ENCODE measurements around the gene ENOX1.

ENOX1 gene

DNA sequence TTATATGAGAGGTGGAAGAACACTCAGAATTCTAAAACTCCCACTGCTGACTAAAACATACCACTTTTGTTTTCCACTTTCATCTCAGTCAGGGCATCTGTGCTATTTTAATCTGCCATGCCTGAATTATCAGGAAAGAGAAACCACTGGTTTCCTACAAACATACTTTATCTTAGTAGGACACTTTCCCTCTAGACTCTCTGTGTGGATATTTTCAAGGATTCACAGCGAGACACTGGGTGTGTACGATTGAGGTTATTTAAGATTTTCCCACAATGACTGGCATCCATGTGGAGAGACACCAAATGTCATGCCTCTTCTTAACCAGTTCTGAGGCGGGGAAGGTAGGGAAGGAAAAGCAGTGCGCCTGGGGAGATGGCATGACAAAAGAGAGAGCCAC is 212.2 kb downstream of the ENOX1 start:
- Mint-ChIP-seq H3K27me3 (peaks cover 7% of the 10 kb centered on the region), H3K36me3 (no peaks in the 10 kb centered on the region), H3K4me1 (no peaks in the 10 kb centered on the region), H3K4me3 (no peak overlapping the region), H3K9me3 (no peaks in the 10 kb centered on the region), H3K27ac (no peak overlapping the region)

GRCh38 chr13:43573802-43574514 is 212.8 kb downstream of the ENOX1 start:
- Mint-ChIP-seq H3K27me3 (peaks cover 7% of the 10 kb centered on the region), H3K4me3 (no peak overlapping the region), H3K36me3 (no peaks in the 10 kb centered on the region), H3K9me3 (no peaks in the 10 kb centered on the region), H3K4me1 (no peaks in the 10 kb centered on the region), H3K27ac (no peak overlapping the region)

- Mint-ChIP-seq H3K27me3 (peaks cover 7% of the 10 kb centered on the region), H3K4me1 (no peaks in the 10 kb centered on the region), H3K36me3 (no peaks in the 10 kb centered on the region), H3K4me3 (no peak overlapping the region), H3K27ac (no peak overlapping the region), H3K9me3 (no peaks in the 10 kb centered on the region)
Measured at GRCh38 chr13:43573361-43573740, 213.4 kb downstream of the ENOX1 start.

DNA sequence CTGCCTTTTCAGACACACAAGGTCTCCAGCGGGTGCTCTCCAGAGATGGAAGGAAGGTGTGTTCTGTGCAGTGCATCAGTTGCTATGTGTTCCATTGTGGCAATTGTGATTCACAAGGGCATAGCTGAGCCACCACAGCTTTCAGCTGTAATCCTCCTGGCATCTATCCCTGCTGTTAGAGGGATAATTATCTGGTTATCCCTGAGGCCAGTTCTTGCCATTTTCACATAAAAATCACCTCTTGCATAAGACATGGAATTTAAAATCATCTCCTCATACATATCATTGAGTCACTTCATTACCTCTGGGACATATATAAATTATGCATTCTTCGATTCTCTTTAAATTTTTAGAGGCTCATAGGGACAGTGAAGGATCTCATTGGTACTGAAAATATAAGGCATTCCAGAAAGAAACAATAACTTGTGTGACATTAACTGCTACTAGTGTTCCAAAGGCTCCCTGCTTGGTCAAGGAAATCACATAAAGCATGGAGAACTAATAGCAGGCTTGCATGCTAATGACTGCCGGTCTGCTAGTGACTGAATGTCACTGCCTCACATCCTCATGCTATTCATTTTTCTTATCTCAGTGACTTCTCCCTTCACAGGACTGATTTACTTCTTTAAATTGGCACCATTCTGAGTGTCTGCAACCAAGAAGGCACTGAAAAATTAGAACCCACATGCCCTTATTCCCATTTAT is 214.0 kb downstream of the ENOX1 start:
- Mint-ChIP-seq H3K4me1 (no peaks in the 10 kb centered on the region), H3K4me3 (no peak overlapping the region), H3K36me3 (no peaks in the 10 kb centered on the region), H3K27me3 (peaks cover 5% of the 10 kb centered on the region), H3K9me3 (no peaks in the 10 kb centered on the region), H3K27ac (no peak overlapping the region)

DNA sequence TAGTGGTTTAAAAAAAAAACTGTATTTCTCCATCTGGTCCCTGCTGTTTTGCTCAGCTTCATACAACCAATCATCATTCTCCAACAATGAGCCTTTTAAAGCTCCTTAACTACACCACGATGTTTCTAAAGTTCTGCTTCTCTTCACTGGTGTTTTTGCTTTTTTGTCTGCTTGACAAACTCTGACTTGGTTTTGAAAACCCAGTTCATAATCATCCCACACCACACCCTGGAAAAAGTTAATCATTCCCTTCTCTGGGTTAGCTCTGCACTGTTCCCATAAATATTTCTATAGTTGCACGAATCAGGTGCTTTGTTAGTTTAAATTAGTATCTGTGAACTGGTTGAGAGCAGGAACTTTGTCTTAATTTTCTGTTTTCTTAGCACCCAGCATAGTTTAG is 217.1 kb downstream of the ENOX1 start:
- H3K27ac Mint-ChIP-seq, result no peak overlapping the region
- H3K4me3 Mint-ChIP-seq, result no peak overlapping the region
- peaks cover 2% of the 10 kb centered on the region for H3K27me3 Mint-ChIP-seq
- no peaks in the 10 kb centered on the region for H3K4me1 Mint-ChIP-seq
- H3K36me3 Mint-ChIP-seq, result no peaks in the 10 kb centered on the region
- no peaks in the 10 kb centered on the region for H3K9me3 Mint-ChIP-seq

DNA sequence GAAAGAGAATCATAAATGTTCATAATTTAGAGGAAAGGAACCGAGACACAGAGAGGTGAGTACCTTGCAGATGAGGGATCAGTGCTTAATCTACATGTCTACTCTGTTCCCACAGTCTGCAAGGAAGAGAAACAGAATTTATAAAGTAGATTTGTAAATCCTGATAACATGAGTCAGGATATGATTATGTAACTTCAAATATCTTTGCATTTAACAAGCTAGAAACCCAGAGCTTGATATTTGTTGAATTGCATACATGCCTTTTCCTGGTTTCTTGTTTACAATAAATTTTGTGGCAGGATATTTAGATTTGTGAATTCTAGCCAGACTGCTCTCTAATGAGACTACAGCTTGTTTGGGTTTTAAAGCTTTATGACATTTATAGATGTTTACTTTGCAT is 219.2 kb downstream of the ENOX1 start:
- Mint-ChIP-seq H3K4me1 (no peaks in the 10 kb centered on the region), H3K27me3 (no peaks in the 10 kb centered on the region), H3K27ac (no peak overlapping the region), H3K4me3 (no peak overlapping the region), H3K9me3 (no peaks in the 10 kb centered on the region), H3K36me3 (no peaks in the 10 kb centered on the region)

DNA sequence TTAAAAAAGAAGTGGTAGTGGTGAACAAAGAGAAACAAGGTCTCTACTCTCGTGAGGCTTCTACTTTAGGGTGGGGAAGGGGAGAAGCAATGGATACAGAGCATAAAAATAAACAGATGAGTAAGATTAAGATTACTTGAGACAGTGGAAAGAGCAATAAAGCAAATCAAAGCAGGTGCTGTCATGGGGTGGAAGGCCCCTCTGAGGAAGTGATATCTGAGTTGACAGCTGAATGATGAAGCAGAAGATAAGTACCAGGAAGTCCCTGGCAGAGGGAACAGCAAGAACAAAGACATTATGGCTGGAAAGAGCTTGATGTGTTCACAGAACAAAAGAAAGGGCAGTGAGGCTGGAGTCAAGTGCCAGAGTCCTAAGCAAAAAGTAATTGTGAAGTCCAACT is 221.8 kb downstream of the ENOX1 start:
- Mint-ChIP-seq H3K4me1 (no peaks in the 10 kb centered on the region), H3K27ac (no peak overlapping the region), H3K36me3 (no peaks in the 10 kb centered on the region), H3K27me3 (peaks cover 6% of the 10 kb centered on the region), H3K9me3 (no peaks in the 10 kb centered on the region), H3K4me3 (no peak overlapping the region)

DNA sequence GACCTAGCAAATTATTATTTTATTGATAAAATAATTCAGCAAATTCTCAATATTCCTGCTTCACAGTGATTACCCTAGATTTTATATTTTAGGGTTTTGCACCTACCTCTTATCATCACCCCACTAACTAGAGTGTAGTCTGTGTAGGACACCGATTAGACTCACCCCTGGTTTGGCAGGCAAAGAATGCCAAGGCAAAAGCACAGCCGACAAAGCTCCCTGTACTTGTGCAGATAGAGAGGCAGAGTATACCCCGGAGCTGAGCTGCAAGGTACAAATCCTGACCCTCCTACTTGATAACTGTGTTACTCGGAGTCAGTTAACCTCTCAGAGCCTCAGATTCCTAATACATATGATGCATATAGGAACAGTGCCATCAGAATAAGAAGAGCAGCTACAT is 225.7 kb downstream of the ENOX1 start:
- Mint-ChIP-seq H3K4me1 (no peaks in the 10 kb centered on the region), H3K9me3 (no peaks in the 10 kb centered on the region), H3K4me3 (no peak overlapping the region), H3K27ac (no peak overlapping the region), H3K27me3 (peaks cover 8% of the 10 kb centered on the region), H3K36me3 (no peaks in the 10 kb centered on the region)

DNA sequence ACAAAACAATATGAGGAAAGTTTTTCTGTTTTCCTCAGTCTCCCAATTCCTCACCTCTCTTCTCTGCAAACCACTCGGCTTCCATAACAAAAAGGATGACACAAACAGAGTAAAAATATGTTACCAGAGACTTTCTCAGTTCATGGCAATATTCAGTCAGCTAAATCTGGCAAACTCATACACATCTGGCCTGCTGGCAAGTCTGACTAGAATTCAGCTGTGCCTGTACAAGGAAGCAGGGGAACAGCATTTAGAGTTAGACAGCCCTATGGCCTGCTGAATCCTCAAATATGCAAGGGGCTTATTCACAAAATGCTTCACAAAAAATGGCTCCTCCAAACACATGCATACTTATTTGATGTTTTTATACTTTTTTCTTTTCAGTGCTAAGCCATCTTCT is 227.8 kb downstream of the ENOX1 start:
- no peaks in the 10 kb centered on the region for H3K36me3 Mint-ChIP-seq
- H3K4me3 Mint-ChIP-seq, result no peak overlapping the region
- peaks cover 8% of the 10 kb centered on the region for H3K27me3 Mint-ChIP-seq
- no peaks in the 10 kb centered on the region for H3K9me3 Mint-ChIP-seq
- no peak overlapping the region for H3K27ac Mint-ChIP-seq
- no peaks in the 10 kb centered on the region for H3K4me1 Mint-ChIP-seq

DNA sequence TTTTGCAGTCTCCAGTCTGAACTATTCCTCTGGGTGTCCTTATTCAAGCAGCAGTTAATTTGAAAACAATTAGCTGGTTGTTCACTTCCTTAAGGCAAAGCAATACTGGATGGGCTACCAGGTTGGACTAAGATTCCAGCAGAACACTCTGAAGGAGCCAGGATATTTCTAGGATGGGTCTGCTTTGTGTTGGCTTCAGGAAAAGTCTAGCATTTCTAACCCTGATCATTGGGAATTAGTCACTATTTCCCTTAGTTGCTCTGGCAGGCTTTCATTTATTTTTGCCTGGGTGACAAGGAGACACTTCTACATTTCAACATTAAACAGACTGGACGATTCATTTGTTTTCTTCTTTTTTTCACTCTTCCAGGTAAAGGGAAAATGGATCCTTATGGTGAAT is 228.4 kb downstream of the ENOX1 start:
- H3K4me1 Mint-ChIP-seq, result no peaks in the 10 kb centered on the region
- H3K9me3 Mint-ChIP-seq, result no peaks in the 10 kb centered on the region
- H3K27me3 Mint-ChIP-seq, result peaks cover 8% of the 10 kb centered on the region
- H3K4me3 Mint-ChIP-seq, result no peak overlapping the region
- no peaks in the 10 kb centered on the region for H3K36me3 Mint-ChIP-seq
- H3K27ac Mint-ChIP-seq, result no peak overlapping the region

DNA sequence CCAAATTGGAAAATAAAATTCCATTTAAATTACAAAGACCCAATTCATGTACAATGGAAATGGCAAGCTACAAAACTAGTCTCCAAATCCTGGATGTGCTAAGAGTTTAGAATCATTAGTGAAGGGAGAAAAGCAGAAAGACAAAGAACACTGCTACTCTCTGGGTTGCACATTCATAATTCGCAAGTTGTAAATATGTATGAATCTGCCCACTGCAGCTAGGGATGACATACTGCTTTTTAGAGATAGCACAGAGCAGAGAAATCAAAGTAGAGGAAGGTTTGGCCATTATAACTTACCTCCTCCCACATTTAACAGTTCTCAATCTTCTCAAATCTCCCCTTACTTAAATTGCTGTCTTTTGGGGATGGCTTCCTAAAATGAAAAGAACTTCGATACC is 231.1 kb downstream of the ENOX1 start:
- peaks cover 6% of the 10 kb centered on the region for H3K27me3 Mint-ChIP-seq
- no peak overlapping the region for H3K4me3 Mint-ChIP-seq
- H3K36me3 Mint-ChIP-seq, result no peaks in the 10 kb centered on the region
- H3K27ac Mint-ChIP-seq, result no peak overlapping the region
- H3K4me1 Mint-ChIP-seq, result no peaks in the 10 kb centered on the region
- H3K9me3 Mint-ChIP-seq, result no peaks in the 10 kb centered on the region

DNA sequence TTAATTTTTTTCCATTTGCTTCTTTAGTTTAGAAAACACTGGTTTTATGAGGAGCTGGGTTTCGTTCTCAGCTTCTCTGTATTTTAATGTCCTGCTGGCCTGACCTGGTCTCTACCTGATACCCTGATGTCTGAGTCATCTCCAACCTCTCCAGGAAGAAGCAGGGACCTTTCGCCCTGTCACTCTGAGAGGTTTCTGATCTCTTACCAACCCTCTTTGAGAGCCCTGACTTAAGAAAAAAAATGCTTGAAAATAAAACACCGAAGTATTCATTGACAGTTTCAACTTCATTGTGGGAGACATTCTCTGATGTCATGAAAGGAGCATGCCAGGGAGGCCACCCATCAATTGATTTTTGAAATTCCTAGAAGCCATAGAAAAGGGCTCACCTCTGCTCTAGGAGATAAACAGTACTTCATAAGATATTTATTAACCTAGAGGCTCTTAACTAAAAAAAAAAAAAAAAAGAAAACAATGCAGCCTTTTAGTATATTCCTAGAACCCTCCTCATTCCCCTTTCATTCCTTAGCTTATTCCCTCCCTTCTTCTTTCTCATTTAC is 234.8 kb downstream of the ENOX1 start:
- peaks cover 6% of the 10 kb centered on the region for H3K27me3 Mint-ChIP-seq
- no peaks in the 10 kb centered on the region for H3K36me3 Mint-ChIP-seq
- no peak overlapping the region for H3K27ac Mint-ChIP-seq
- H3K9me3 Mint-ChIP-seq, result no peaks in the 10 kb centered on the region
- no peak overlapping the region for H3K4me3 Mint-ChIP-seq
- H3K4me1 Mint-ChIP-seq, result no peaks in the 10 kb centered on the region

- Mint-ChIP-seq H3K27ac (no peak overlapping the region), H3K36me3 (no peaks in the 10 kb centered on the region), H3K27me3 (peaks cover 5% of the 10 kb centered on the region), H3K4me3 (no peak overlapping the region), H3K9me3 (no peaks in the 10 kb centered on the region), H3K4me1 (no peaks in the 10 kb centered on the region)
Measured at GRCh38 chr13:43546816-43547215, 240.0 kb downstream of the ENOX1 start.

DNA sequence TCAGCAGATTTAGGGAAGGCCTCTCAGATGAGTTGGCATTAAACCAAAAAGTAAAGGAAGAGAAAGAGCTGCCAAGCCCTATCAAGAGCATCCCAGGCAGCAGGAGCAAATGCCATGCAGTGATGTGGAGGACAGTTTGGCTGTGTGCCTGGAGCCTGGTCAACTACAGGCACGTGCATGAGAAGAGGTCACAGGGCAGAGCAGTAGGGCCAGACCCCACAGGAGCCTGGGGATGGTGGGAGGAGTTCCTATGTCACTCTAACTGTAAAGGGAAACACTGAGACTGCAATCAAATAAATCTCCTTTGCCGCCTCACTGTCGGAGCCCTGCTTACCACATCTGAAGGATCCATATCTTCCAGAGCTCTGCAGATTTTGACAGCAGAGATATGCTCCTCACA is 240.5 kb downstream of the ENOX1 start:
- Mint-ChIP-seq H3K4me3 (no peak overlapping the region), H3K36me3 (no peaks in the 10 kb centered on the region), H3K9me3 (no peaks in the 10 kb centered on the region), H3K4me1 (no peaks in the 10 kb centered on the region), H3K27me3 (peaks cover 5% of the 10 kb centered on the region), H3K27ac (no peak overlapping the region)

DNA sequence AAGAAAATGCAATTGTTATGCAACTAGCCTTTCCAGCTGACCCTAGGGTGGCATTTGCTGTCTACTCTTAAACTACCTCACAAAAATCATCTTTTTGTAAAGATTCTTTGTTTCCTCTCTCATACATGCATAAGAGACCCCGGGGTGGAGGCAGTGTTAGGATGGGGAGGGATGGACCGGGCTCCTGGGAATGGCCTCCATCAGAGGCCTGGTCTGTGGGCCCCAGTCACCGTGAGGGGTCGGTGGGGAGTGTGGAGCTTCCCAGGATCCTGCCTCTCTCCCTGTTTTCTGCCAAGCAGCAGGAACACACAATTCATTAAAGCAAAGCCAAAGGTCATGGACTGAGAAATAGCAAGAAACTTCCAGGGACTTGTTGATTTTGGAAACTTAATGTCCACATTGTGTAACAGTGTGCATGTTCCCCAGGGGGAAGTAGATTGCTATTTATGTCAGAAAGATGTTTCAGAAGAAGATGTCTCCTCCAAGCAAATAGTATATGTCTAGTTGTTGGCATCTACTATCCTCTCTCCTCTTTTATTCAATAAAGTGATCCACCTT is 241.4 kb downstream of the ENOX1 start:
- Mint-ChIP-seq H3K27me3 (peaks cover 5% of the 10 kb centered on the region), H3K9me3 (no peaks in the 10 kb centered on the region), H3K36me3 (no peaks in the 10 kb centered on the region), H3K4me3 (no peak overlapping the region), H3K4me1 (no peaks in the 10 kb centered on the region), H3K27ac (no peak overlapping the region)

GRCh38 chr13:43544631-43545030 is 242.1 kb downstream of the ENOX1 start:
- peaks cover 5% of the 10 kb centered on the region for H3K27me3 Mint-ChIP-seq
- H3K4me3 Mint-ChIP-seq, result no peak overlapping the region
- H3K4me1 Mint-ChIP-seq, result no peaks in the 10 kb centered on the region
- H3K9me3 Mint-ChIP-seq, result no peaks in the 10 kb centered on the region
- no peaks in the 10 kb centered on the region for H3K36me3 Mint-ChIP-seq
- no peak overlapping the region for H3K27ac Mint-ChIP-seq

Data from activated naive CD4-positive, alpha-beta T cell treated with anti-CD3 and anti-CD28 coated beads, Interleukin-2, amount 50 U/mL, for 24 hours (primary cell).